NK-92 (cell line): ENCODE measurements around the gene ADAMTS2.

Experiments
- DNase-seq: peaks from one replicate; lab custom pipeline; 2025; ENCODE audit not compliant: unreplicated experiment; lab: John Stamatoyannopoulos, UW

The ADAMTS2 gene

DNA sequence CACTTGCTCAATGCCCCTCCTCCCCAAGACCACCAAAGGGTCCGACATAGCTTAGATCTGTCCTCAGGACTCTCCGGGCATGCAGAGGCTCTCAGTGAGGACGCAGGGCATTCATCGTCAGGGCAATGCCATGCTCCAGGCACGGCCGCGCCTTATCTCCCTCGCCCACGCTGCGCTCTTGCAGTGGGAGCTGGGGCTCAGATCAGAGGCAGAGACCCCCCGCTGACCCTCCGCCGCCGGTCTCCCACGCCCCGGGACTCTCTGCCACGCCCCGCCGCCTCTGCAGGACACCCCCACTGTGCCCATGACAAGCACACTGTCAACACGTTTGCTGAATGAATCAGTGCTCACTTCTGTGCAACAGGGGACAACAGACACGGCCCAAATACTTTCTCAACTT lies 140.7 kb downstream of the ADAMTS2 start:
- no peak for DNase-seq

DNA sequence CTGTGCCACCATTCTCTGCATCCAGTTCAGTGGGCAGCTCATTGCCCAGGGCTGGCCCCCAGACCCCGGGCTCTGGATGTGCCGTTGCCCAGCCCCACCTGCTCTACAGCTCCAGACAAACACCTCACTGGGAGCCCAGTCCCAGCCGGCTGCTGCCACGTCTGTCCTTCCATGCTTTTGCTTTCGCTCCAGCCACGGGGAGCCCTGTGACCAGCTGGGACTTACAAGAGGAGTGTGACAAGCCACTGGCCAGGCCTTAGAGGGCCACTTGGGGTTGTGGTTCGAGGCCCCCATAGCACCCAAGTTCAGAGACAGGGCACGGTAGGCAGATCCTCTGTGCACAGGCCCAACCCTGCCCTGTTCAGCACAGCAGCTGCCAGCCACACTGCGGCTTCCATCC lies 142.0 kb downstream of the ADAMTS2 start:
- DNase-seq, result no peak

GRCh38 chr5:179201986-179202385 lies 143.3 kb downstream of the ADAMTS2 start:
- no peak for DNase-seq

- DNase-seq, result no peak
Measured at GRCh38 chr5:179199246-179199645, 146.0 kb downstream of the ADAMTS2 start.

DNA sequence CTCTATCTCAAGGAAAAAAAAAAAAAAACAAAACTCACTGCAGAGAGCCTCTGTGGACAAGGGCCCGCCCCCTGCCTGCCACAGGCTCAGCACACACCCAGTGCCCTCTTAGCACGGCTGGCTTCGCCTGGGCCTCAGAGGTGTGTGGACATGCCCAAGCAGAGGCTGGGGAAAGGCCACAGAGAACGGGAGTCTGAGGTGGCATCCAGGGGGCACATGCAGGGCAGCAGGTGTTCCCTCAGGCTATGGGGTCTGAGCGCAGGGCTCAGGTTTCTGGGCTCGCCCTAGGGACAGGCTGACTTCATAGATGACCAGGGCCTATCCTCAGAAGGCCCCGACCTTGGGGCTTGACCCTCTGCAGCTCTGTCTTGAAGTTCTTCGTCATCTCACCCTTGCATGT lies 146.4 kb downstream of the ADAMTS2 start:
- no peak for DNase-seq

GRCh38 chr5:179196405-179197079 lies 148.7 kb downstream of the ADAMTS2 start:
- DNase-seq, result no peak

GRCh38 chr5:179195561-179196404 lies 149.5 kb downstream of the ADAMTS2 start:
- DNase-seq, result no peak

DNA sequence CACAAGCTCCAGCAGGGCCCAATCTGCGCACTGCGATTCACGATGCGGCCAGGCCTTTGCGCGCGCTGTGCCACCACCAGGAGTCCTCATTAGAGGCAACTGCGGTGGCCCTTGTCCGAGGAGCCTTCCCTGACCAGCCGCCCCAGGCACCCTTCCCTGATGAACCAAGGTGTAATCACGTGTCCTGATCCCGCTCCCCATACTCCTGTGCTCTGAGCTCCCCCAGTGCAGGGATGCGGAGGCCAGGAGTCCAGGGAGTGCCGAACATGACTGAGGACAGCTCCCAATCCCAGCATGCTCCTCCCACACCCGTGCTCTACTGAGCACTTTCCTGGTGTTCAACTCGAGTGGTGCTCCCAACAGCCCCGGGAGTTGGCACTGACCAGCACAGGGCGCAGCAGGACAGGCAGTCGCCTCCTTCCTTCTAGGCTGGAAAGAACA lies 150.3 kb downstream of the ADAMTS2 start:
- no peak for DNase-seq

DNA sequence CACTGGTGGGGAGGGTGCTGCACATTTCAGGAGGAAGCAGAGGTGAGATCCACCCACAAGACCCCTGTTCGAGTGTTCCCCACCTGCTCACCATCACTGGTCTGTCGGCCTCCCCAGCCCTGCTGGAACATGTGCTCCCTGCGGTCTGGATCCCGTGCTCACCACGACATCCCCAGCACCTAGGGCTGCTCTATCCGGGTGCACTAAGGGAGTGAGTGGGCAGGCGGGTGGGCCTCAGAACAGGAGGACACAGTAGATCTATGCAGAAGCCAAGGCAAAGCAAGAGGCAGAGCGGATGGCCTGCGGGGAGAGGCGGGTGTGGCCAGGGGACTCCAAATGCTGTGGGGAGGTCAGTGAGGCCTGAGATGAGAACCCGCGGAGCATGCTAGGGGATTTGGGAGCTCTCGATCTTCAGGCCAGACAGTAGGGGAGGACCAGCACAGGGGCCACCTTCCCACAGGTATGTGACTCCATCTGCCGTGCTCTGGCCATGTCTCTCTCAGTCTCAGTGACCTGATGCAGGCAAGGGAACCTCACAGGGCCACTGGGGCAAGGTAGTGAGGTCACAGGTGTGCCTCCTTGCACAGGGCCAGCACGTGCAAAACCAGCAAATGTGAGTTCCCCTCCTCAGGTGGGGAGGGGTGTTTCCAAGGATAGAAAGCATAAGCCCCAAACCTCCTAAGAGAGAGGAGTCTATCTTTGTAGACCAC lies 150.9 kb downstream of the ADAMTS2 start:
- no peak for DNase-seq

- DNase-seq, result no peak
Measured at GRCh38 chr5:179193746-179194145, 151.5 kb downstream of the ADAMTS2 start.

GRCh38 chr5:179192891-179193470 lies 152.3 kb downstream of the ADAMTS2 start:
- DNase-seq, result no peak

DNA sequence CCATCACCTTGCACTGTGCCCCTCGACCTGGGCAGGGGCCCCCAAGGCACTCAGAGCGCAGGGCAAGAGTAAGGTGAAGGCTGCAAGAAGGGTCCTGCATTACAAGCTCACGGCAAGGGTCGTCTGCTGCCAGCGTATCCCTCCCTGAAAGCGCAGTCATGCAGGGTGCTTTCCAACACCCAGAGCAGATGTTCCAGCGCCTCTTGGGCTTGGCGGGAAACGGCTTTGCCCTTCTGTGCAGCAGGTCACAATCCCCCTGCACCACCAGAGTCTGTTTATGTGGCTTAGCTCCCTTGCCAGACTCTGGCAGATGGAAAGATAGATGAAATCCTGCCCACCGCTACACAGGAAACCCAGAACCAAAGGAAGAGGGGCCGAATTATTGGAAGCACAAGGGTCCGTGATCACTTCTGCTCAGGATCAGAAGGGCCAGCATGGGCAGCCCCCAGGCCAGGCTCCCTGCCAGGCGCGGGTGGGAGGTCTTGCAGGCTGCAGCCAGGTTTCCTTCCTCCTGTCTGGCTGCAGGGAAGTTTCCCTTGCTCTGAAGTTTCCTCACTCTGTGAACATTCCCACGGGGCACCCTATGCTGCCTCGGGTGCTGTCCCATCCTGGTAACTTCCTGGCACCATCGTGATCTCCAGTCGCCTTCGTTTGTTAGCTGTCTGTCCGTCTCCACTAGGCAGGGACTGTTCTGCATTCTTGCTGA lies 152.9 kb downstream of the ADAMTS2 start:
- no peak for DNase-seq

GRCh38 chr5:179191506-179192184 lies 153.6 kb downstream of the ADAMTS2 start:
- DNase-seq, result no peak

GRCh38 chr5:179190851-179191505 lies 154.3 kb downstream of the ADAMTS2 start:
- no peak for DNase-seq

GRCh38 chr5:179188636-179189035 lies 156.6 kb downstream of the ADAMTS2 start:
- no peak for DNase-seq

GRCh38 chr5:179187681-179188575 lies 157.3 kb downstream of the ADAMTS2 start:
- DNase-seq, result no peak

DNA sequence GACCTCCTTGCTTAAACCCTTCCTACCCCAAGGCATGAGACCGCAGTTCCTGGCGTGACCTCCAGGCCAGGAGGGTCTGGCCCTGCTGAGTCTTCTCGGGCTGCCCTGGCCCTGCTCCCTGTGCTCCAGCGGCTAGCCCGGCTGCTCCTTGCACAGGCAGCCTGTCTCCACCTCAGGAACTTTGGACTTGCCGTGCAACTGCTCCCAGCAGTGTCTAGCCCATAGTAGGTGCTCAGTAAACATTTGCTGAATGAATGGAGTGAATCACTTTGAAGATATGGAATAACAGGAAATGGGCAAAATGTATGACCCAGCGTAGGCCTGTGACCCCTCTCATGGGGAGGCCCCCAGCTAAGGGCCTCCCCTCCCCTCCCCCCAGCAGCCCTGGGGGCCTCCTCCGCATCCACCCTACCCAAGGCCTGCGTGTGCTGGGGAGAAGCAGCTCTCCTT lies 158.0 kb downstream of the ADAMTS2 start:
- DNase-seq, result no peak

DNA sequence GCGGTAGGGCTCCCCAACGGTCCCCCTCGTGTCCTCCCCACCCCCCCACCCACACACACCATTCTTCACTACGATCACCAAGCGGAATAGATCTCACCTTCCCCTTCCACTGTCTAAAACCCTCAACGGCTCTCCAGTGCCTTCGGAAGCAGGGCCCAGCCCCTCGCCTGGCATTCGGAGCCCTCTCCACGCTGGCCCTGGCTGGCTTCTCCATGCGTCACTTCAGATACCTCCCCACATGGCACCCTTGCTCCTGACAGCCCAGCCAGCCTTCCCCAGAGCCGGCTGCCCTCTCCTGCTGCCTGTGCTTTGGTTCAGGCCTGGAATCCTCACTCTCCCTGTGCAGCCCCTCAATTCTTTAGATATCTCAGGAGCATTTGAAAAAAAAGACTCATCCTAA lies 158.5 kb downstream of the ADAMTS2 start:
- DNase-seq, result no peak
